ENCODE measurements around the gene HNRNPA2B1. TPM values are rescaled to one million over a fixed set of nuclear protein-coding genes. Genes with fewer than 3 reads are reported as not detected.

HNRNPA2B1 gene
- total and polyA plus RNA-seq, 2 of the 4 experiments (the other 2 are of a cell fraction) = 49.3 to 515 TPM

GRCh38 chr7:26245150-26245549 lies 44.6 kb upstream of the HNRNPA2B1 start:
- WGBS, 2 experiments (ENCODE audit: extremely low coverage in 2 of 2, insufficient read length in 1 of 2) = 82% methylated on average over 4 of the region's 13 CpGs; no CpG with 5 or more reads in 1 of the 2 experiments
- intact Hi-C loops (cut with micrococcal nuclease) = no loop called here
- Histone ChIP-seq H2AK5ac (ENCODE audit: low read depth, low read length) (no peak overlapping the region), H3K36me3 (ENCODE audit: control insufficient read depth, insufficient read depth, low read length) (no peaks in the 10 kb centered on the region), H3K4me1 (ENCODE audit: control insufficient read depth, insufficient read depth, low read length) (no peaks in the 10 kb centered on the region), H2AK9ac (replicated peaks; ENCODE audit: low read depth, low read length, poor library complexity) (no peak overlapping the region), H2AFZ (replicated peaks; ENCODE audit: low read length, poor library complexity) (no peak overlapping the region), H3K9me3 (ENCODE audit: control insufficient read depth, insufficient read depth, low read length) (no peaks in the 10 kb centered on the region), H3K27me3 (ENCODE audit: control insufficient read depth, insufficient read depth, low read length) (no peaks in the 10 kb centered on the region), H3K14ac (replicated peaks; ENCODE audit: low read depth, low read length) (no peak overlapping the region), H3K4ac (ENCODE audit: low read depth, low read length) (no peak overlapping the region), H3K4me3 (ENCODE audit: insufficient read depth, low read depth, low read length) (no peak overlapping the region), H2BK5ac (ENCODE audit: low read depth, low read length, poor library complexity, severe bottlenecking) (no peak overlapping the region), H3K18ac (ENCODE audit: low read depth, low read length) (no peak overlapping the region), H3K79me1 (ENCODE audit: low read depth in 1 of 2, low read length in 2 of 2) (no peaks in the 10 kb centered on the region), H3K56ac (ENCODE audit: extremely low read depth, insufficient read depth, low read length) (no peak overlapping the region), H4K8ac (ENCODE audit: low read depth in 2 of 2, low read length in 2 of 2) (no peak overlapping the region), H3K27ac (ENCODE audit: insufficient read depth, low read length) (no peak overlapping the region), H3K9ac (ENCODE audit: low read depth, low read length) (no peak overlapping the region), H2BK15ac (ENCODE audit: low read depth, low read length) (no peak overlapping the region), H3K9me1 (ENCODE audit: insufficient read depth, low read length) (no peaks in the 10 kb centered on the region), H2BK120ac (ENCODE audit: low read depth, low read length) (no peak overlapping the region), H4K91ac (ENCODE audit: insufficient read depth, low read depth, low read length) (no peak overlapping the region), H4K20me1 (ENCODE audit: insufficient read depth, low read length) (no peaks in the 10 kb centered on the region), H3K23ac (ENCODE audit: low read depth, low read length) (no peak overlapping the region), H3K4me2 (ENCODE audit: low read depth, low read length) (no peak overlapping the region), H2BK20ac (ENCODE audit: low read depth, low read length) (no peak overlapping the region), H4K5ac (ENCODE audit: low read depth, low read length) (no peak overlapping the region)
- ATAC-seq (ENCODE audit: low read depth) (no peak), DNase-seq (no peak)
- dilution Hi-C loops (cut with HindIII; ENCODE audit: low sequenced_read_pairs, unreplicated experiment) = no loop called here
- in situ Hi-C loops (cut with MboI; ENCODE audit: low sequenced_read_pairs) = no loop called here
- no TSS peak for BruUV-seq (replicated peaks)
- TF ChIP-seq FOS (IDR thresholded peaks at IDR 0.05; ENCODE audit: low read depth, low read length) = no peak
- ChIA-PET CTCF (no interaction called here), POLR2A (ENCODE audit: unreplicated experiment) (no interaction called here)

All from IMR-90 (cell line).